Stomach (tissue), 4 donors: Measurements from ENCODE around the gene C22orf23.

Experiments used
- CTCF ChIP-seq, 7 experiments: fragments of 450-650 bp in 4 of 7; fragments of 200-600 bp in 3 of 7; sonication (generic) in 3 of 7; IDR thresholded peaks; one replicate each; pipeline ENCODE4 v1.5.1; 2016 to 2019; ENCODE audit warnings: antibody characterized with exemption in 7 of 7, control low read depth in 2 of 7, mild to moderate bottlenecking in 1 of 7
- POLR2A ChIP-seq, 4 donors: fragments of 450-650 bp; IDR thresholded peaks; one replicate each; pipeline ENCODE4 v1.6.1; 2016; ENCODE audit warnings: antibody characterized with exemption in 4 of 4, control low read depth in 2 of 4, mild to moderate bottlenecking in 1 of 4, moderate library complexity in 1 of 4
- POLR2AphosphoS5 ChIP-seq, 3 donors: sonication (generic); formaldehyde crosslinking; IDR thresholded peaks; one replicate each; pipeline ENCODE4 v1.6.1; 2016; ENCODE audit warnings: antibody characterized with exemption in 3 of 3

GRCh38 chr22:37982151-37982785 lies 28.9 kb upstream of the C22orf23 start:
- TF ChIP-seq CTCF (IDR thresholded peaks at IDR 0.05) = no peak
- no peak for TF ChIP-seq POLR2A (IDR thresholded peaks at IDR 0.05)
- TF ChIP-seq POLR2AphosphoS5 (IDR thresholded peaks at IDR 0.05) = no peak
